Fibroblast of the conjunctiva (primary cell): ENCODE measurements around the gene SFXN1.
"Not testable (repeated sequence)": the region's sequence is repeated elsewhere in the genome, so short reads cannot be mapped to it uniquely, and the experiment has no call there.

Source experiments
- DNase-seq: peaks from one replicate; pipeline ENCODE4 v3.0.0-alpha.2; 2010; ENCODE audit warnings: low read depth

Gene SFXN1

DNA sequence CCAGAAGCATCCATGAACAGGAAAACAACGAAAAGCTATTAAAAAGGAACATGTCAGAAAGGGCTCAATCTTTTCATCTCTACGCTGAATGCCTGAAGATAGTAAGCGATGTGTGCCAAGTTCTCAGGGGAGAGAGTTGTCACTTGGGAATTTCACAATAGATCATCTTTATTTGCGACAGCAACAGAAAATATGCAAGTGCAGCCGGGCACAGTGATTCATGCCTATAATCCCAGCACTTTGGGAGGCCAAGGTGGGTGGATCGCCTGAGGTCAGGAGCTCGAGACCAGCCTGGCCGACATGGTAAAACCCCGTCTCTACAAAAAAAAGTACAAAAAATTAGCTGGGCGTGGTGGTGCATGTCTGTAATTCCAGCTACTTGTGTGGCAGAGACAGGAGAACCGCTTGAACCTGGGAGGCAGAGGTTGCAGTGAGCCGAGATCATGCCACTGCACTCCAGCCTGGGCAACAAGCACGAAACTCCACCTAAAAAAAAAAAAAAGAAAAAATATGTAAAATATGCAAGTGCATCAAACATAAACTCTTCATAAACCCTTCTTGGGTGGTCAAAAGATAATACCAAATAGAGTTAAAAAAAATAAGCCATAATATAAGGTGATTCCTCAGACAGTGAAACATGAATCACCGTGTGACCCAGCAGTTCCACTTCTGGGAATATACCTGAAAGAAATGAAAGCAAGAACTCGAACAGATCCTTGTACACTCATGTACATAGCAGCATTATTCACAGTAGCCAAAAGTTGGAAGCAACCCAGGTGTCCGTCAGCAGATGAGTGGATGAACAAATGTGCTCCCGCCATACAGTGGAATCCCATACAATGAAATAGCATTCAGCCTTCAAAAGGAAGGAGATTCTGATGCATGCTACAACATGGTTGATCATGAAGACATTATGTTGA, 16.2 kb downstream of the SFXN1 start:
- DNase-seq, result no peak

DNA sequence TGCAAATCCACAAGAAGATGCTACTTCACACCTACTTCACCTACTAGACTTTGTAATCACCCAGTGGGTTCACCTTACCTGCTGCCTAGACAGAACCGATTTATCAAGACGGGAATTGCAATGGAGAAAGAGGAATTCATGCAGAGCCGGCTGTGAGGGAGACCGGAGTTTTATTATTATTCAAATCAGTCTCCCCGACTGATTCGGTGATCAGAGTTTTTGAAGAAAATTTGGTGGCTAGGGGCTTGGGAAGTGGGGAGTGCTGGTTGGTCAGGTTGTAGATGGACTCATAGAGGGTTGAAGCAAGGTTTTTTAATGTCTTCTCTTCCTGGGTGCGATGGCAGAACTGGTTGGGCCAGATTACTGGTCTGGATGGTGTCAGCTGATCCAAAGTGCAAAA, 23.4 kb downstream of the SFXN1 start:
- DNase-seq, result no peak

DNA sequence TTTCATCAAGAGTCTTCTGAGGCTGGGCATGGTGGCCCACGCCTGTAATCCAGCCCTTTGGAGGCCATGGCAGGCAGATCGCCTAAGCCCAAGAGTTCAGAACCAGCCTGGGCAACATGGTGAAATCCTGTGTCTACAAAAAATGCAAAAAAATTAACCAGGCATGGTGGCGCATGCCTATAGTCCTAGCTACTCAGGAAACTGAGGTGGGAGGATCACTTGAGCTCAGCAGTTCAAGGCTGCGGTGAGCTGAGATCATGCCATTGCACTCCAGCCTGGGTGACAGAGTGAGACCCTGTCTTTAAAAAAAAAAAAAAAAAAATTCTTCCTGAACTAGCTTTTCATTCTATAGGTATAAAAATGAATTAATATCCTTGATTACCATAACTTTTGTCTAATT, 29.3 kb downstream of the SFXN1 start:
- DNase-seq, result not testable (repeated sequence)

DNA sequence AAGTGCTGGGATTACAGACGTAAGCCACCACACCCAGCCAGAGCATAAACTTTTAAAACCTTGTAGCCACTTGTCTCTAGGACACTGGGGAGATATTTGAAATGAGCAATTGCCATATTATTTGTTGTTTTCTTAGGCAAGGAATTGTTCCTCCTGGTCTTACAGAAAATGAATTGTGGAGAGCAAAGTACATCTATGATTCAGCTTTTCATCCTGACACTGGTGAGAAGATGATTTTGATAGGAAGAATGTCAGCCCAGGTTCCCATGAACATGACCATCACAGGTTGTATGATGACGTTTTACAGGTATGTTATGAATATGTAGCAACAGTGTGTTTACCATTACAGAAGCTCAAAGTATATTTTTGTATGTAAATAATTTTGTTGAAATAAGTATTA, 30.5 kb downstream of the SFXN1 start:
- no peak for DNase-seq

DNA sequence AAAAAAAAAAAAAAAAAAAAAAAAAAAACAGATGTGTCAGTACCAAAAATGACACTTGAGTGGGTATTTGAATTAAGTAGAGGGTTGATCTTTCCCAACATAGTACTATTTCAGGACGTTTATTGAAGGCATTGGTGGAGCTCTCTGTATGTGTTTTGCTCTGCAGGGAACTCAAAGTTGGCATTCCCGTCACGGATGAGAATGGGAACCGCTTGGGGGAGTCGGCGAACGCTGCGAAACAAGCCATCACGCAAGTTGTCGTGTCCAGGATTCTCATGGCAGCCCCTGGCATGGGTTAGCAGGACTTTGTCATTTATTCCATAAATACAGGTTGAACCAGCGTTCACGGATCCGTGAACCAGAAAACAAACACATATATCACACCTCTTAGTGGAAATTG, 34.9 kb downstream of the SFXN1 start:
- DNase-seq, result no peak

DNA sequence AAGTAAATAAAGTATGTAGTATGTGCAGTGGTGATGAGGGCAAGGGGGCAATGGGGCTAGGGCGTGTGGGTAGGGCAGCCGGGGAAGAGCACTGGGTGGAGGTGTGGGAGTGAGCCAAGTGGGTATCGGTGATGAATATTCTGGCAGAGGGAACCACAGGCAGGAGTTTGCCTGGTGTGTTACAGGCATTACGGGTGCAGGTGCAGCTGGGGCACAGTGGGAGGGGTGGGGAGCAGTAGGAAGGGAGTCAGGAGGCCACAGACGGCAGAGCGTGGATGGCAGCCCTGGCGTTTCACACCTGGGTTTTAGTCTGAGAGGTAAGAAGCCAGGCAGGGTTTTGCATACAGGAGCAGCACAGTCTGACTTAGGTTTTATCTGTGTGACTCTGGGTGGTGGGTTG, 35.4 kb downstream of the SFXN1 start:
- no peak for DNase-seq

DNA sequence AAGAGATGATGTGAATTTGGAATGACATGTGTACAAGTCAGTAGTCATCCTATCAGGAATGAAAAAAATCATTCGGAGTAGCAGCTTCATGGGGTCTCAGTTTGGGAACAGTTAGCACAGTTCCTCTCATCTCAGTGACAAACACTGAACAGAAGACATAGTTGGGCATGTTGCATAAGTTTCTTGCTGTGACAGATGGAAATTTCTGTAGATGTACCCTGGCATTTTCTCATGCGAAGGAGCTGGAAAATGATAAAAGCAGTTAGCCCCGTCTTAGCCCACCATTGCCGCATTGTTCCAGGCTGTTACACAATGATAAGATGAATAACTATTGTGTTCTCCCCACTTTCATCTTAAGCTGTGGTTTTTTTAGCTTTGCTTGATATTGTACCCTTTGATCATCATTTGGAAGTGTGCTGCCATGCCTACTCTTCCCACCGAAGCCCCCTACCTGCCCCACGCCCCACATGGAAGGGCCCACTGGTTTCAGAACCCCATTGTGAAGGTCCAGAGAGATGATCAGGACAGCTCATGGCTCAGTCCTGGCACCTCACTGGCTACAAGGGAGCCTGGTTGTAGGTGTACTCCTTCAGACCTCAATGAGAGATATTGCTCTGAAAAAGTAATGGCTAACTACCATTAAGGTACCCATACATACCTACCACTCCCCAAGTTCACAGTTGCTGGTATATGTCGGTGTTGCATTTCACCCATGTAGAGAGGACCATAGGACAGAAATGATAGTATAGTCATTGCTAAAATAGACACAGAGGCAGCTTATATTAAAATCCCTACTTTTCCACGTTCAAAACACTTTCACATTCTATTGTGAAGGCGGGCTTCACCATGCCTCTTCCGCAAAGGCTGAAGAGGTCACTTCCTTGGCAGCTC, 38.8 kb downstream of the SFXN1 start:
- no peak for DNase-seq

DNA sequence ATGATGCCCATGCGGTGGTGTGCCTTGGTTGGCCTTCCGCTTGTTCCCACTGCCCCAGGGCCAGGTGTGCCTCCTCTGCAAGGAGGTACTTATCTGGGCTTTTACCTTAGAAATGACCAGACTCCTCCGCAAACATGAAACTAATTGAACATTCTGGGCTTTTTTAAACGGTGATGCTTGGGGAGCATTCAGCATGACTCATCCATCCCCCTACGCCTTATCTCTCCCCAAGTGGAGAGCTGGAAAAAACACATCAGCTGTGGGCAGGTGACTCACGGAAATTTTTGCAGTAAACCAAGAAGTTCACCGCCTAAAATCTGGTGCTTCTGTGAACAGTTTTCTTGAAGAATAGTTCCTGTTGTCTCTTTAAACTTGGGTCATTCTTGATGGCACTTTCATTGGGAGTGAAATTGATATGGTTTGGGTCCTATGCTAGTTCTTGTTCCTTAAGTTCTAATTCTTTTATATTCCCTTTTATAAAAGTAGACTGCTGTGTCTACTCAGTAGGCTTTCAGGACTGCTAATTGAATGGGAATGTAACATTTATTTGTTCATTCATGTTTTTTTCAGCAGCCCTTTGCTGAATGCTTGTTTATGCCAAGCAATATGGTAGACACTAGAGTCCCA, 39.6 kb downstream of the SFXN1 start:
- DNase-seq, result no peak

DNA sequence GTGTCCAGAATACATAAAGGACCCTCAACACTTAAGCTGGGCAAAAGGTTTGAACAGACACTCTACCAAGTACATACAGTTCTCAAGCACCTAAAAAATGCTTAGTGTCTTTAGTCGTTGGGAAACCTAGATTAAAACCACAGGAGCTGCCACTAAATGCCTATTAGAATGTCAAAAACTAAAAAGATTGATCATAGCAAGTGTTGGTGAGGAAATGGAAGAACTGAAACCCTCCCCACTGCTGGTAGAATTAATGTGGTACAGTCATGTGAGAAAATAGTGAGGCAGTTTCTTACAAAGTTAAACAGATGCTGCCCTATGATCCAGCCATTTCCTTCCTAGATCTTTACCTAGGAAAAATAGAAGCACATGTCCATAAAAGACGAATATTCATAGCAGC, 40.6 kb downstream of the SFXN1 start:
- no peak for DNase-seq

DNA sequence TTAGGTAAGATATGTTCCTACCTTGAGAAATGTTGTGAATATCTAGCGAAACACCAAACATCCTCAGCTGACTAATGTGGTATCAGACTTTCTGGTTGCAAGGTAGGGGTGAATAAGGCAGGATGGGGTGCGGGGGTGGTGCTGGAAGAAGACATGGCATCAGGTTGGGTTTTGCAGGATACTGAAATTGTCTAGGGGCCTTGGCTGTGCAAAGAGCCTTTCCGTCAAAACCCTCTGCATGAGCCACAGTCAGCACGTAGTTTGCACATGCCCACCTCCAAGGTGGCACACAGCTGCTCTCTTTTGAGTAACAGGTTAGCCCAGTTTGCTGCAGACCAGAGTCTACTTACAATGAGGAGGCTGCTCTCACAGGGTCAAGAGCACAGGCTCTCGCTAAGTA, 42.0 kb downstream of the SFXN1 start:
- DNase-seq, result no peak

DNA sequence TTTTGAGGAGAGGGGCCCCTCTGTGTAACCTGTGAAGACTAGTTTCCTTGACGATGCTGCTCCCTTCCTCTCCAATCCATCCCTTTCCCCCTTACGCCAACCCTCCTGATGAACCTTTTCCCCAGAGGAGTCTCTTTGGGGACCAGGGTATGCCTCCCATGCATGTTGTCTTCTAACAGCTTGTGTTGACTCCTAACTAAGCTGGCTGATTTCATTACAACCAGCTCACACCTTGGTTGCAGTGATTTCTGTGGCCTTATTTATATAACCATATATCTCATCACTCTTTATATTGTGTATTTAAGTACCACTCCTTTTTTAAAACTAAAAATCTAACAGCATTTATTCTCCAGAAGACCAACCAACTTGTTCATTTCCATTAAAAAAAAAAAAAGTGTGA, 42.5 kb downstream of the SFXN1 start:
- no peak for DNase-seq

DNA sequence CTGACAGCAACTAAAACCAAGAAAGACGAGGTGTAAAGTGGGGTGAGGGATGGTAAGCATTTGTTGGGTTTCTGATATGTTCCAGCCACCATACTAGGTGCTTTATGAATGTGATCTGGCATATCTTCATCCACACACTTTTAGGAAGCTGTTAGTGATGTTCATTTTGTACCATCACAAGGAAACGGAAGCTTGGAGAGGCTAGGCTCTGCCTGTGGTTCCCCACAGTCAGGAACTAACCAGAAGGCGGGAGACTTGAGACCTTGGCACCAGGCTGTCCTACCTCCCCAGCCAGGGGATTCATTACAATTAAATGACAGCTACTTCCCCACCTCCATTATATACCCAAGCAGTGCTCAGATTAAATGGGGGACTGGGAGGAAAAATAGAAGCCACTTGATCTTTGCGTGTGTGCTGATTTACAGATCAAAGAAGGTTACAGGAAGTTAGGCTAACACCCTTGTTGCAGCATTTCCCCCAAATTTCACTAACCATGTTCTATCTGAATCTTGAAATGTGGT, 43.0 kb downstream of the SFXN1 start:
- no peak for DNase-seq

DNA sequence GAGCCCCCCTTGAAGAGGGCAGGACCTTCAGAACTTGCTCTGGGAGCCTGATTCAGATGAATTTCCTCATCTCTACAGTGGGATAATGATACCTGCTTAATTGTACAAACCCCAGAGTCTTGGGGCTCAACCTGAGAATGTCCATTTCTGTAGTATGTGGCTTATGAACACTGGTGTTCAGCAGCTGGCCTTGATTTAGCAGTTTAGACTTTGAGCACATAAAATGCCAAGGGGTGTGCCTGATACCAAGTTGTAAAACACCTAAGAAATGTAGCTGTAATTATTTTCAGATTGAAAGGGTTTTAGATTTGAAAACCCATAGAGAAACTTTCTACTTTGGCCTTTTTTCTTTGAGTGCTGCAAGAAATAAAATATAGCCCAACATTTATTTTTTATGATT, 44.9 kb downstream of the SFXN1 start:
- DNase-seq, result no peak

DNA sequence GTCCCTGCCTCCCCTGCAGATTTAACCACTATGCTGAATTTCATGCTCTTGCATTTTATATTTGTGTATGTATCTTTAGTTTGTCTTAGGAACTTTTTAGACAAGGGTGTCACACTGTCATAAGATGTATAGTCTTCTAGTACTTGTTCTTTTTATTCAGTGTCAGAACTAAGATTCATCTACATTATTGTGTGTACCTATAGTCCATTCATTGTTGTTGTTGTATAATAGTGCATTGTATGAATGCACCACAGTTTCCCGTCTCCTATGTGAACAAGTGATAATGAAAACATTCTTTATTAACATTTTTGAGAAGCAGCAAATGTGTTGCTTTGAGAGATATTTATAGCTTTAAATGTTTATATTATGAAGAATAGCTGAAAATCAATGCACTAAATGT, 45.9 kb downstream of the SFXN1 start:
- no peak for DNase-seq

DNA sequence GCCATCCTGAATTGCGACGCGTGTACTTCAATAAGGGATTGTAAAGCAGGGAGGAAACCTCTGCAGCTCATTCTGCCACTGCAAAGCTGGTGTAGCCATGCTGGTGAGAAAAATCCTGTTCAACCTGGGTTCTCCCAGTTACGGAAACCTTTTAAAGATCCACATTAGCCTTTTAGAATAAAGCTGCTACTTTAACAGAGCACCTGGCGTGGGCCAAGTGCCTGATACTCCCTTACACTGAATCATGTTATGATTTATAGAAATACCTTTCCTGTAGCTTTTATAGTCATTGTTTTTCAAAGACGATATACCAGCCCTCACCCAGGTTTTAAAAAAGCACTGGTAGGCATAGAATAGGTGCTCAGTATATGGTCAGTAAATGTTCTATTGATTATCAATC, 48.3 kb downstream of the SFXN1 start:
- no peak for DNase-seq

DNA sequence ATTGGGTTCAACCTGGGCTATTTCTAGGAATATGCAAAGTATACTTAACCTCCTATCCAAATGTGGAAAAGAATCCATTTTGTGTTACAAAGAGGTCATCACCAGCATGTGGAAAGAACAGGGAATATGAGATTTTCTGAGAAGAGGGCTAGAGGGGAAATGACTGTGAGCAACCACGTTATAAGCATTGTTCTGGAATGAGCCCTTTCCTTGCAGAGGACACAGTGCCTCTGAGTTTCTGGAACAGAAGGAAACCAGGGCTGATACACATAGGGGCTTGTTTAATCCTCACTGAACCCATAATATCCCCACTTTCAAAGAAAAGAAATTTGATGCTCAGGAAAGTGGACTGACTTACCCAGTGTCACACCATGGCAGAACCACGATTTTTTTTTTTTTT, 53.0 kb downstream of the SFXN1 start:
- DNase-seq, result no peak

DNA sequence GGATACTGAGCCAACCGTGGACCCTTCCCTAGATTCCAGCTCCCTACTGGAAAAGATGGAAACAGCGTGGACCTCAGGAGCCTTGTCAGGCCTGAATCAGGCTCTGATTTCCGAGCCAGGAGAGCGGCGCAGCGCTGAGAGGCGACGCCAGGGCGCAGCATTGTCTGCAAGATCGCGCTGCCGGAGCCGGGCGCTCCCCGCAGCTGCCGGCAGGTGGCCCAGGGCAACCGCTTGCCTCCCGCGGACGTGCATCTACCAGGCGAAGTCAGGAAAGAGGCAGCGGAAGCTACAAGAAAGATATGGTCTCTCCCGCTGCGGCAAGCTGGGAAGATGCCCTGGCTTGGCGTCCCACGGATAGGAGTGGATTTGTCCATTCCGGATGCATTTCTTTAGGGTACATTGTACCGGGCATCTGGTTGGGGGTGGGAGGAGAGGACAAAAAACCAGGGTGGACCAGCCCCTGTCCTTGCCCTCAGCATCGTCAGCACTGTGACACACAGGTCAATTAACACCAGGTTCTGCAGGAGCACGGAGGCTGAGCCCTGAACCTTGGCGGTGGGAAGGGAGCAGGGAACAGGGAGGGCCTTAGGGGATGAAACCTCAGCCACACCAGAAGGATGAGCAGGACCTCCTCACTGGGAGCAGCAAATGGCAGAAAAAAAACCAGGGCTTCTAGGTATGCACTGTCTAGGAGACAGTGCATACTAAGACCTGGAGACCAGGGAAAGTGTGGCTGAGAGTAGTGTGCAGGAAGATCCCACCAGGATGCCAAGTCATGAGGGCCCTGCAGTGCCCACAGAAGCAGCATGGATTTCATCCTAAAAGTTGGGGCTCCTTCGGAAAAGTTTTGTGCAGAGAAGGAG, 55.9 kb downstream of the SFXN1 start:
- DNase-seq, result peak; percentile 57

DNA sequence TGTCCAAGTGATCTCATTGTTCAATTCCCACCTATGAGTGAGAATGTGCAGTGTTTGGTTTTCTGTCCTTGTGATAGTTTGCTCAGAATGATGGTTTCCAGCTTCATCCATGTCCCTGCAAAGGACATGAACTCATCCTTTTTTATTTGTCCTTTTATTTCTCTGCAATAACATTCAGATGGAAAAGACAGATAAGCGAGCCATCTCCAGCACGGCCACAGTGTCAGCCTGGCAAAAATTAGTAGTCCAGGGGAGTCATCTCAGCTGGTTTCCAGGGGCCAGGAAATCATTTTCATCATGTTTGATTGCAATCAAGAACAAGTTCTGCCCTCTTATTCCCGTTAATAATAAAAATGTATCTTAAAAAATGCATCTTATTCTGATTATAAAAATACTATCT, 57.0 kb downstream of the SFXN1 start:
- DNase-seq, result not testable (repeated sequence)

DNA sequence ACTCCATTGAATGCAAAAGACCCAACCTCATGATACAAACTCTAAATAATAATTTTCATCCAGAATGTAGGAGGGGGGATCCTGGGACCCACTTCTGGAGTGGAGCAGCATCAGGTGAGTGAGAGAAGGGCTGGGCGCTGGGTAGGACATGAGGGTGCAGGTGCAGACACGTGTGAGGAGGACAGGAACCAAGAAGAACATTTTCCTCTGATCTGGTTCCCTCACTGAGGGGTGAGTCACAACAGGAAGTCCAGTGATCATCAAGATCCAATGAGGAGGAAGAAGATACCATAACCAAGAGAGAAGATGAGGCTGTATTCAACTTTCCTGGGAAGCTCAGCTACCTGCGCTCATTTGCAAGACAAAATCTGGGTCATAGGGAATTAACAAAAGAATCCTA, 57.4 kb downstream of the SFXN1 start:
- no peak for DNase-seq

DNA sequence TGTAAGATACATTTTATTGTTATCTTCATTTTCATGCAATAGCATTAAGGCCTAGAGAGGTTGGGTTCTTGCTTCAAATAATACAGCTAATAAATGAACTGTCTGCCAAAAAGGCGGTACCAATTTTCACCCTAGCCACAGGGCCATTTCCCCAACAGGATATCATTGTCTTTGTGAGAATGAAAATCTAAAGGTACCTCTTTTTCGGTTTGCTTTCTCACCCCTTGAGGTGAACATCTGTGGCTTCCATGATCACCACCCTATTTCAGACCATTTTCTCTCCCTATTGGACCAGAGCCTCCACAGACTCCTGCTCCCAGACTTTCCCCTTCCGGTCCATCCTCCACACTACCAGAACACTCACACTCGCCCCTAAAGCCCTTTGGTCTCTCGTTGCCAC, 60.2 kb downstream of the SFXN1 start:
- DNase-seq, result no peak

DNA sequence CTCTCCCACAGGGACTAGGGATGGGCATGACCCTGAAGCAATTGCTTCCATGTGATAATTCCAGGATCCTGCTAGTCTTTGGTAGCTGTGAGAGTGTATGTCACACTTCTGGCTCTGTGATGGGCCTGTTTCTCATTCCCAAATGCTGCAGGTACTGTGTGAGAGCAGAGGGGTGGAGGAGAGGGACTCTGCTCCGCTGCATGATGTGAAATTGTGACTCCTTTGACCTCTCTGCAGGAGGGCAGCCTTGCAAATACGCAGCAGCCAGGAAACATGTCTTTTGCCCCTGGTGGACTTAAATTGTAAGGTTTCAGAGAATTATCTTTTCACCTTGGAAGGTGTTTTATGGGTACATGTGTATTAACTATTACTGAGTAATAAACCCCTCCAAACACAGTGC, 61.6 kb downstream of the SFXN1 start:
- DNase-seq, result no peak

DNA sequence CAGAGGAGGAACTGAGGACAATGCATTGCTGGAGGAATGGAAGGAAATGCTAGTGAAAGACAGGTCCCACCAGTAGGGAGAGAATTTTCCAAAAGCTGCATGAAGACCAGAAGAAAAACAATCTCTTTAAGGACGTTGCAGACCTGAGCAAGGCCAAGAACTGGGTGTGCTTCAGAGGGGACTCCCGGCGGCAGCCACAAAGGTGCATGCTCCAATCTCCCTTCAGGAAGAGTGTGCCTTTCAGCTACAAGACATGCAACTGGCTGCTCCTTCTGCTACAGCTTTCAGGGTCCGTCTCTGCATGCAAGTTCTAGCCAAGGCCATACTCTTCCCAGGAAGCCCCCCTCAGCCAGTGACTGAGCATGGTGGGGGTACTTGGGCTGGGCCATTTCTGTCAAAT, 62.9 kb downstream of the SFXN1 start:
- DNase-seq, result no peak
